Panc1 (cell line): Measurements from ENCODE around the gene KANK2. TPM values are rescaled to one million over a fixed set of nuclear protein-coding genes. Genes with fewer than 3 reads are reported as not detected.

Experiments used
- ATAC-seq: fragments of 200-7000 bp; cut with Tn5 transposase; 2 replicates; pipeline ENCODE4 v1.9.1; 2020; ENCODE audit warnings: mild to moderate bottlenecking, moderate library complexity
- BruUV-seq: library from RNA; stranded (reverse); fragments of 400-500 nt; replicated peaks from 2 replicates; lab custom pipeline; 2021; lab: Mats Ljungman, UMichigan
- CTCF ChIA-PET: fragments of 300-600 bp; sonication (Branson Sonifier 250); formaldehyde crosslinking; loops from one replicate; lab custom pipeline; 2022; ENCODE audit warnings: antibody characterized with exemption; lab: Charles Lee
- POLR2A ChIA-PET: fragments of 300-600 bp; sonication (Branson Sonifier 250); formaldehyde crosslinking; loops from one replicate; lab custom pipeline; 2022; ENCODE audit warnings: antibody characterized with exemption; lab: Charles Lee
- DNase-seq: peaks from one replicate; pipeline ENCODE4 v3.0.0-alpha.2; 2010; ENCODE audit warnings: low read depth, low spot score
- H3K27ac ChIP-seq: 2 replicates; pipeline ENCODE4 v1.5.1; 2011; ENCODE audit warnings: mild to moderate bottlenecking, low read length, inconsistent platforms
- H3K27me3 ChIP-seq: fragments of 200-500 bp; sonication (Bioruptor generic); 2 replicates; pipeline ENCODE4 v1.6.0; 2014; ENCODE audit warnings: low read length, inconsistent platforms; ENCODE audit not compliant: control insufficient read depth, insufficient read depth
- H3K36me3 ChIP-seq: fragments of 200-500 bp; sonication (Bioruptor generic); 2 replicates; pipeline ENCODE4 v1.5.1; 2014; ENCODE audit warnings: inconsistent platforms, mild to moderate bottlenecking, low read length, moderate library complexity; ENCODE audit not compliant: control insufficient read depth, insufficient read depth
- H3K4me1 ChIP-seq: 2 replicates; pipeline ENCODE4 v1.5.1; 2011; ENCODE audit warnings: inconsistent platforms, mild to moderate bottlenecking, low read length, moderate library complexity; ENCODE audit not compliant: control insufficient read depth, insufficient read depth
- H3K4me3 ChIP-seq, 2 experiments: 2 replicates each; pipeline ENCODE4 v1.5.1; 2011 to 2012; ENCODE audit warnings: low read depth in 2 of 2, low read length in 2 of 2, mild to moderate bottlenecking in 2 of 2, inconsistent platforms in 1 of 2, moderate library complexity in 1 of 2
- H3K9me3 ChIP-seq: fragments of 200-500 bp; sonication (Bioruptor generic); 2 replicates; pipeline ENCODE4 v1.5.1; 2014; ENCODE audit warnings: low read depth, mild to moderate bottlenecking, inconsistent platforms, low read length, moderate library complexity; ENCODE audit not compliant: control insufficient read depth, insufficient read depth
- POLR2AphosphoS5 ChIP-seq: IDR thresholded peaks from 2 replicates; pipeline ENCODE4 v1.6.1; 2012; ENCODE audit warnings: mild to moderate bottlenecking, low read depth, low read length, moderate library complexity
- REST ChIP-seq, 2 experiments: IDR thresholded peaks; 2 replicates each; pipeline ENCODE4 v1.6.1; 2011 to 2012; ENCODE audit warnings: low read depth in 2 of 2, control low read depth in 1 of 2, low read length in 1 of 2, mild to moderate bottlenecking in 1 of 2, moderate library complexity in 1 of 2; ENCODE audit not compliant: insufficient read depth in 1 of 2
- SIN3A ChIP-seq: IDR thresholded peaks from 2 replicates; pipeline ENCODE4 v1.6.1; 2012; ENCODE audit warnings: low read depth, mild to moderate bottlenecking, low read length, moderate library complexity, borderline replicate concordance; ENCODE audit not compliant: insufficient read depth
- TCF7L2 ChIP-seq: IDR thresholded peaks from 2 replicates; pipeline ENCODE4 v1.6.1; 2011; ENCODE audit warnings: mild to moderate bottlenecking, low read depth, low read length, inconsistent platforms
- in situ Hi-C: cut with HindIII; loops from 2 replicates; pipeline ENCODE4 v1.10.0; 2016; ENCODE audit warnings: low sequenced_read_pairs, low pct_unique_long_range_greater_than_20kb
- intact Hi-C: fragments of 100-400 bp; cut with micrococcal nuclease; formaldehyde crosslinking; loops from one replicate; pipeline ENCODE4 v1.10.0; 2022; ENCODE audit not compliant: unreplicated experiment
- total RNA-seq: library from RNA; stranded (reverse); gene quantifications from one replicate; pipeline ENCODE4 v1.2.1, GENCODE V29; 2021; ENCODE audit not compliant: unreplicated experiment
- TF ChIP-seq, protein P1 (sequence below): fragments of 450-650 bp; IDR thresholded peaks from 2 replicates; pipeline ENCODE4 v1.5.1; 2017; ENCODE audit warnings: mild to moderate bottlenecking

Gene KANK2
- total RNA-seq, 1 experiment from 2014 or later: 121 TPM

GRCh38 chr19:11210656-11210928 is 13.2 kb upstream of the KANK2 start:
- Histone ChIP-seq H3K4me1 (no peaks in the 10 kb centered on the region), H3K36me3 (no peaks in the 10 kb centered on the region), H3K9me3 (no peaks in the 10 kb centered on the region), H3K27ac (no peak overlapping the region), H3K4me3 (no peak overlapping the region), H3K27me3 (no peaks in the 10 kb centered on the region)
- BruUV-seq: no TSS peak
- POLR2A ChIA-PET: no interaction called here
- in situ Hi-C loops (no loop called here), intact Hi-C loops (no loop called here)
- CTCF ChIA-PET: no interaction called here
- no peak for ATAC-seq
- no peak for DNase-seq
- TF ChIP-seq REST (IDR thresholded peaks at IDR 0.05; ENCODE audit: insufficient read depth in 1 of 2, low read depth in 2 of 2, low read length in 1 of 2): no peak
- no peak for TF ChIP-seq SIN3A
- TF ChIP-seq, protein P1, sequence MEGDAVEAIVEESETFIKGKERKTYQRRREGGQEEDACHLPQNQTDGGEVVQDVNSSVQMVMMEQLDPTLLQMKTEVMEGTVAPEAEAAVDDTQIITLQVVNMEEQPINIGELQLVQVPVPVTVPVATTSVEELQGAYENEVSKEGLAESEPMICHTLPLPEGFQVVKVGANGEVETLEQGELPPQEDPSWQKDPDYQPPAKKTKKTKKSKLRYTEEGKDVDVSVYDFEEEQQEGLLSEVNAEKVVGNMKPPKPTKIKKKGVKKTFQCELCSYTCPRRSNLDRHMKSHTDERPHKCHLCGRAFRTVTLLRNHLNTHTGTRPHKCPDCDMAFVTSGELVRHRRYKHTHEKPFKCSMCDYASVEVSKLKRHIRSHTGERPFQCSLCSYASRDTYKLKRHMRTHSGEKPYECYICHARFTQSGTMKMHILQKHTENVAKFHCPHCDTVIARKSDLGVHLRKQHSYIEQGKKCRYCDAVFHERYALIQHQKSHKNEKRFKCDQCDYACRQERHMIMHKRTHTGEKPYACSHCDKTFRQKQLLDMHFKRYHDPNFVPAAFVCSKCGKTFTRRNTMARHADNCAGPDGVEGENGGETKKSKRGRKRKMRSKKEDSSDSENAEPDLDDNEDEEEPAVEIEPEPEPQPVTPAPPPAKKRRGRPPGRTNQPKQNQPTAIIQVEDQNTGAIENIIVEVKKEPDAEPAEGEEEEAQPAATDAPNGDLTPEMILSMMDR: no peak
- TF ChIP-seq TCF7L2: no peak
- no peak for TF ChIP-seq POLR2AphosphoS5

DNA sequence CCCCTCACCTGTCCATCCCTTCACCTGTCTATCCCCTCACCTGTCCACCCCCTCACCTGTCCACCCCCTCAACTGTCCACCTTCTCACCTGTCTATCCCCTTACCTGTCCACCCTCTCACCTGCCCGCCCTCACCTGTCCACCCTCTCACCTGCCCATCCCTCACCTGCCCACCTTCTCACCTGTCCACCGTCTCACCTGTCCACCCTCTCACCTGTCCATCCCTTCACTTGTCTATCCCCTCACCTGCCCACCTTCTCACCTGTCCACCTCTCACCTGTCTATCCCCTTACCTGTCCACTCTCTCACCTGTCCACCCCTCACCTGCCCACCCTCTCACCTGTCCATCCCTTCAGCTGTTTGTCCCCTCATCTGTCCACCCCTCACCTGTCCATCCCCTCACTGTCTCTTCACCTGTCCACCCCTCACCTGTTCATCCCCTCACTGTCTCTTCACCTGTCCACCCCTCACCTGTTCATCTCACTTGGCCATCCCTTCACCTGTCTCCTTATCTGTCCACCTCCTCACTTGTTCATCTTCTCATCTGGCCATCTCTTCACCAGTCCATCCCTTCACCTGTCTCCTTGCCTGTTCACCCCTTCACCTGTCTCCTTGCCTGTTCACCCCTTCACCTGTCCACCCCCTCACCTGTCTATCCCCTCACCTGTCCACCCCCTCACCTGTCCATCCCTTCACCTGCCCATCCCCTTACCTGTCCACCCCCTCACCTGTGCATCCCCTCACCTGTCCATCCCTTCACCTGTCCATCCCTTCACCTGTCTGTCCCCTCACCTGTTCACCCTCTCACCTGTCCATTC is 12.7 kb upstream of the KANK2 start:
- Histone ChIP-seq H3K27me3 (no peaks in the 10 kb centered on the region), H3K4me3 (no peak overlapping the region), H3K9me3 (no peaks in the 10 kb centered on the region), H3K27ac (no peak overlapping the region), H3K36me3 (no peaks in the 10 kb centered on the region), H3K4me1 (no peaks in the 10 kb centered on the region)
- intact Hi-C loops: no loop called here
- no TSS peak for BruUV-seq
- in situ Hi-C loops: no loop called here
- ATAC-seq: no peak
- no peak for TF ChIP-seq REST (IDR thresholded peaks at IDR 0.05; ENCODE audit: insufficient read depth in 1 of 2, low read depth in 2 of 2, low read length in 1 of 2)
- no peak for TF ChIP-seq POLR2AphosphoS5
- TF ChIP-seq TCF7L2: no peak
- TF ChIP-seq SIN3A: no peak
- TF ChIP-seq, protein P1: no peak
- no peak for DNase-seq
- POLR2A ChIA-PET: no interaction called here
- CTCF ChIA-PET: no interaction called here
